GM12873 (cell line): Measurements from ENCODE around the gene ERICH6B.

Source experiments
- TF ChIP-seq, protein P1 (sequence below): IDR thresholded peaks from 2 replicates; pipeline ENCODE4 v1.5.1; 2012; ENCODE audit warnings: low read depth, mild to moderate bottlenecking, moderate library complexity, low read length, control low read depth; ENCODE audit not compliant: insufficient read depth; ENCODE audit errors: missing control alignments

Gene ERICH6B

DNA sequence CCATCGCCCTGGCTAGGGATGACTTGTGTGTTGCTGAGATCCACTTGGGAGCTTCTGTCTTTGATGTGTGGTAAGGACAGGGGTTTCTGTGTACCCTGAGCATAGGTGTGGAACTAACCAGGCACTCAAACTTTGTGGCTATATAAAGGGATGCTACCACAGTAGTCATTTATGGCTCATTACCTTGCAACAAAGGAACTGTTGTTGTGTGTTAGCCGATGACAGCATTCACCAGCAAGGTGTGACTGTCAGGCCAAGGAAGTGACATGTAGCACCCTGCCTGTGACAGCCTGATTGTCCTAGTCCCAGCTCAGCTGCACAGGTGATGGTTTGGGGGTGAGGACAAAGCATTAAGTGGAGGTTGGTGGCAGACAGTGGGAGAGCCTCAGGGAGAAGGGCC lies 77.2 kb downstream of the ERICH6B start:
- TF ChIP-seq, protein P1, sequence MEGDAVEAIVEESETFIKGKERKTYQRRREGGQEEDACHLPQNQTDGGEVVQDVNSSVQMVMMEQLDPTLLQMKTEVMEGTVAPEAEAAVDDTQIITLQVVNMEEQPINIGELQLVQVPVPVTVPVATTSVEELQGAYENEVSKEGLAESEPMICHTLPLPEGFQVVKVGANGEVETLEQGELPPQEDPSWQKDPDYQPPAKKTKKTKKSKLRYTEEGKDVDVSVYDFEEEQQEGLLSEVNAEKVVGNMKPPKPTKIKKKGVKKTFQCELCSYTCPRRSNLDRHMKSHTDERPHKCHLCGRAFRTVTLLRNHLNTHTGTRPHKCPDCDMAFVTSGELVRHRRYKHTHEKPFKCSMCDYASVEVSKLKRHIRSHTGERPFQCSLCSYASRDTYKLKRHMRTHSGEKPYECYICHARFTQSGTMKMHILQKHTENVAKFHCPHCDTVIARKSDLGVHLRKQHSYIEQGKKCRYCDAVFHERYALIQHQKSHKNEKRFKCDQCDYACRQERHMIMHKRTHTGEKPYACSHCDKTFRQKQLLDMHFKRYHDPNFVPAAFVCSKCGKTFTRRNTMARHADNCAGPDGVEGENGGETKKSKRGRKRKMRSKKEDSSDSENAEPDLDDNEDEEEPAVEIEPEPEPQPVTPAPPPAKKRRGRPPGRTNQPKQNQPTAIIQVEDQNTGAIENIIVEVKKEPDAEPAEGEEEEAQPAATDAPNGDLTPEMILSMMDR, result no peak

GRCh38 chr13:45537516-45537915 lies 78.0 kb downstream of the ERICH6B start:
- TF ChIP-seq, protein P1, result no peak

DNA sequence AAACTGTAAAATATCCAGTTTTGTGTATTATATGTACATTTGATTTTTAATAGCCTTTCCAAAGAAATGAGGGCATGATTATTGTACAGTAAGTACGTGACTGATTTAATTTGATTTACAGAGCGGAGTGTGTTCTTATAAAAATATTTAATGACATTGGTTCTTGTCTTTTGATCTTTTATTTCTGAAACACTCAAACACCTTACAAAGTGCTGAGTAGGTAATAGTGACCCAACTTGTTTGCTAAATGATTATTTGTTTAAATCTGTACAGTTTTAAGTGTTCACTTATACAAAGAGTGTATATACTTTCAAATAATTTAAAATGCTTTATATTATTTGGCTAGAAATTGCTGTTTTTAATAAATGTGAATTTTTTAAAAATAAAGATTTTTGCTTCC lies 79.3 kb downstream of the ERICH6B start:
- TF ChIP-seq, protein P1, result no peak

GRCh38 chr13:45534604-45535003 lies 80.9 kb downstream of the ERICH6B start:
- TF ChIP-seq, protein P1, result no peak

DNA sequence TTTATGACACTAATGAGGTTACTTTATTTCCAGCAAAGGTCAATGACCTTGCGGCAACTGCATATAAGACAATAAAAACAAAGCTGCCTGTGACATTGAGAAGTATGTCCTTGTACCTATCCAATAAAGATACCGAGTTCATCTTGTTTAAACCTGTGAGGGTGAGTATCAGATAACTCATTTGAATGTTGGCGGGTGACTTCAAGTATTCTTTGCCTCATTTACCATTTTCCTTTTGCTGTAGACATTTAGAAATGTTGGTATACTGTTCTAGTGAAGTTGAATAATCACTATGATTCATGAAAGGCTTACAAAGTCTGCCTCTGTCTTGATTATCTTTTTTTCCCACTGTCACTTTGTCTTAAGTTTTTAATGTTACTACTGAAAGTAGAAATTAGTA lies 85.8 kb downstream of the ERICH6B start:
- TF ChIP-seq, protein P1, result no peak

- TF ChIP-seq, protein P1, result no peak
These were observed 87.7 kb downstream of the ERICH6B start for GRCh38 chr13:45527699-45528462.

DNA sequence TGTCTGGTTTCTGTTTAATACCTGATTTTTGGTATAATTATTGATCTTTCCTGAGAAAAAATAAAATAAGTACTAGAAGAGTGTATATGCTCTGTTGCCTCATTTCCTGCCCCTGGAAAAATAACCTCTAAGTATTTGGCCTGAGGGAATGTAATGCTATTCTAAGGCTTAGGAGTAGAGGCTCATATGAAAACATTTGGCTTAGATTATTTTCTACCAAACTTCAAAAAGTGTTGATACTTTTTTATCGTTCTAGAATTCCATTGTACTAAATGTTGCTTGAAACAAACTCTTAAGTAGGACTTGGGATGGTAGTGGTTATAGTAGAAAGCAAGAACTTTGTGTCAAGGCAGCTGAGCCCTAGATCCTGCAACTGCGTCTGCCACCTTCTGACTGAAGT lies 93.0 kb downstream of the ERICH6B start:
- TF ChIP-seq, protein P1, result no peak
